ENCODE measurements around the gene HOXB7.

HOXB7 gene

GRCh38 chr17:48622857-48623256 is 12.0 kb upstream of the HOXB7 start:
- no peak for DNase-seq

- DNase-seq: no peak
These were observed 10.9 kb upstream of the HOXB7 start for GRCh38 chr17:48621410-48622392.

GRCh38 chr17:48620461-48621139 is 9.8 kb upstream of the HOXB7 start:
- no peak for DNase-seq

GRCh38 chr17:48619826-48620449 is 9.1 kb upstream of the HOXB7 start:
- DNase-seq: no peak

GRCh38 chr17:48618256-48618896 is 7.6 kb upstream of the HOXB7 start:
- DNase-seq: peak; percentile 65

GRCh38 chr17:48617471-48618255 is 6.8 kb upstream of the HOXB7 start:
- DNase-seq: no peak

GRCh38 chr17:48616717-48617470 is 6.1 kb upstream of the HOXB7 start:
- no peak for DNase-seq

GRCh38 chr17:48615963-48616716 is 5.3 kb upstream of the HOXB7 start:
- no peak for DNase-seq

- DNase-seq: no peak
These were observed 4.5 kb upstream of the HOXB7 start, which contains the start of gene HOXB8 for GRCh38 chr17:48615047-48615962. Gene HOXB8, minus strand, starts transcription at chr17:48615292. Its CDS starts 588 bp downstream, at chr17:48614704.

- no peak for DNase-seq
These were observed 3.3 kb upstream of the HOXB7 start for GRCh38 chr17:48613862-48614694.

- peak; percentile 64 for DNase-seq
These were observed 2.3 kb upstream of the HOXB7 start for GRCh38 chr17:48612854-48613691.

- peak; percentile 64 for DNase-seq
These were observed 1.6 kb upstream of the HOXB7 start for GRCh38 chr17:48612456-48612853.

- DNase-seq: peak; percentile 45
These were observed 1.1 kb upstream of the HOXB7 start for GRCh38 chr17:48611681-48612455.

GRCh38 chr17:48611213-48611612 is 396 bp upstream of the HOXB7 start:
- DNase-seq: no peak

- no peak for DNase-seq
These were observed 997 bp downstream of the HOXB7 start for GRCh38 chr17:48609759-48610281.

- no peak for DNase-seq
These were observed 1.8 kb downstream of the HOXB7 start for GRCh38 chr17:48609033-48609432.

GRCh38 chr17:48608494-48608834 is 2.4 kb downstream of the HOXB7 start:
- no peak for DNase-seq

All from NCI-H1694 treated with DMSO at 0.1 percent for 48 hours (cell line).